SIG-M5 (cell line): ENCODE results near the gene PLPPR5.
"Not testable (repeated sequence)": the region's sequence is repeated elsewhere in the genome, so short reads cannot be mapped to it uniquely, and the experiment has no call there.

Experiments used
- DNase-seq: peaks from one replicate; lab custom pipeline; 2025; lab: John Stamatoyannopoulos, UW

Gene PLPPR5, protein sequence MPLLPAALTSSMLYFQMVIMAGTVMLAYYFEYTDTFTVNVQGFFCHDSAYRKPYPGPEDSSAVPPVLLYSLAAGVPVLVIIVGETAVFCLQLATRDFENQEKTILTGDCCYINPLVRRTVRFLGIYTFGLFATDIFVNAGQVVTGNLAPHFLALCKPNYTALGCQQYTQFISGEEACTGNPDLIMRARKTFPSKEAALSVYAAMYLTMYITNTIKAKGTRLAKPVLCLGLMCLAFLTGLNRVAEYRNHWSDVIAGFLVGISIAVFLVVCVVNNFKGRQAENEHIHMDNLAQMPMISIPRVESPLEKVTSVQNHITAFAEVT

DNA sequence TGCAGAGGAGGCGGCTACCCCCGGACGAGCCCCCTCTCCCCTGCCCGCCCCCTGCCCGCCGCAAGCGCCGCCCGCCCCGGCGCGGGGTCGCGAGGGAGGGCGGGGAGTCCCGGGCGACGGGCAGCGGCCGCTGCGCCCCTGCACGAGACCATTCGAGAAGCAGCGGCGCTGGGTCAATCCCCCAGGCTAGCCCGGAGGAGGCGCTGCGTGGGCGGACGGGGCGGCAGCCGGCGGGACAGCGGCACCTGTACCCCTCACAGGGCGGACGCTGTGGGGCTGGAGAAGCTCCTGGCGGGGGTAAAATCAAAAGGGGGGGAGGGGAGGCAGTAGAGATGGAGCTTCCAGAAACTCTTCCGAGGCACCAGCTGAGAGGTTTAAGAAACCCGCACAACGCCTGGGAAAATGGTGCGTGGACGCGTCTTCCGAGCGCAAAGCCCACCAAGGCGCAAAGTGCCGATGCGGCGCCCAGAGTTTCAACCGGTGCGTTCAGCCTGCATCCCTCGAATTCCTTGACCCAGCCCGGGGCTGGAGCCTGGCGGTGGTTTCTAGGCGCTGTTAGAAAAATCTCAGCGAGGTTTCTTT is at the start of gene PLPPR5:
PLPPR5 (minus strand) TSS at position 1 of the 582 bp plus-strand sequence. CDS start 190 bp downstream, outside the sequence.
- no peak for DNase-seq

DNA sequence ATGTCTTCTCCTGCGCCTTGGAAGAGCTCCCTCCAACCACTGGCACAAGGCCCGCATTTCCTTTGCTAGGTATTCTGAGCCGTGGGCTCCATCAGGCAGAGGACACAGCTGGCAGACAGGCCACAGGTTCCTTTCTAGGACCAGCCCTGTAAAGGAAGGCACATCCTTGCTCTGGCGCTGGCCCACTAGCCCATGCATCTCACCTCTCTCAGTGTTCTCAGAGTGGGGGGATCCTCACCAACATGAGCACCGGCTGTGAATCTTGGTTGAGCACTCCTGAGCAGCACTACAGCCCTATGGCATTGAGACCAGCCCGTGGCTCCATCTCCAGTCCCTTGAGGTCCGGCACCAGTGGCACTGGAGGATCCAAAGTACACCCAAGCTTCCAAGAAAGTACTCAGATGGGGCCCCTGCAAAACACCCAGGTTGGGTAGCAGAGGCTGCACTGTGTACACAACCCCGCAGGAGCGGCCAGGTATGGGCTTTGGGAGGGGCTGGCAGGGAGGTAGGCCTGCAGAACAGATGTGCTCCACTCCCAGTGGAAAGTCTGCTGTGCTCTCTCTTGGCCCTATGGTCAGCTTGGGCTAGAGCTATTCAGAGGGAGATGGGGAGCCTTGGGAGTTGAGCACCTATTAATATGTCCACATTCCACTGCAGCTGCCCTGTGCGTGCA is 47.1 kb upstream of the PLPPR5 start:
- no peak for DNase-seq

DNA sequence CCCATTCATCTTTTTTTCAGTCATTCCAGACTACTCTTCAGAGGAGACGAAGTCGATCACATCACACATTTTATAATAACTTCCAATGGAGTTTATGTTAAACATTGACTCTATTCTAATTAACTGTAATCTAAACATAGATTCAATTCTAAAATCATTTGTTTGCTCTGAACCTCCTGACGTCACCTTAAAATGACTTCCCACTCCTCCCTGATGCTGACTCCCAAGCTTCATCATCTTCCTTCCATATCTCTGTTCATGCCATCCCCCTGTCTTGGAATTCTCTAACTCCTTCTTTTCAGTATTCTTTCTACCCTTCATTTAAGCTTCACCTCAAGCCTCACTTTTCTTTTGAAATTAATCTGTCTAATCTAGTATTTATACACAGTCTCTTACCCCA is 45.1 kb upstream of the PLPPR5 start:
- no peak for DNase-seq

DNA sequence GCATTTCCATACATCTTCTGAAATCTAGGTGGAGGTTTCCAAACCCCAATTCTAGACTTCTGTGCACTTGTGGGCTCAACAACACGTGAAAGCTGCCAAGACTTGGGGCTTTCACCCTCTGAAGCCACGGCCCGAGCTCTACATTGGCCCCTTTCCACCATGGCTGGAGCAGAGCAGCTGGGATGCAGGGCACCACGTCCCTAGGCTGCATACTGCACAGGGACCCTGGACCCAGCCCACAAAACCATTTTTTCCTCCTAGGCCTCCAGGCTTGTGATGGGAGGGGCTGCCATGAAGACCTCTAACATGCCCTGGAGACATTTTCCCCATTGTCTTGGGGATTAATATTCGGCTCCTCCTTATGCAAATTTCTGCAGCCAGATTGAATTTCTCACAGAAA is 32.1 kb upstream of the PLPPR5 start:
- DNase-seq, result not testable (repeated sequence)

DNA sequence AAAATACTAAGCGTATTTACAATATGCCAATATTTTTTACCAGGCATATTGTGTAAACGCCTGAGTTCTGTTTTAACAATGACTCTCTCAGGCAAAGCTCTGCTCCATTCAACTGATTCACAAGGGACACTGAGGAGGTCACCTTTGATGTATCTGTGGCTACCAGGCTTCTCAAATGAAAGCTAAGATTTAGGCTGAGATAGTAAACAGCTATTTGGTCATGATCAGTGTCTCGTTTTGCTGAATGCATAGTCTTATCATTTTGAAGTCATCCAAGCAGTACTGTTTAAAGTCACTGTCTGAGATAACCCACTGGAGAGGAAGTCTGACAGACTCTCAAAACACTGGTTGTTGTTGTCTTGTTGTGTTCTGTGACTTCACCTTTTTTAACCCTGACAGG is 13.7 kb upstream of the PLPPR5 start:
- no peak for DNase-seq

DNA sequence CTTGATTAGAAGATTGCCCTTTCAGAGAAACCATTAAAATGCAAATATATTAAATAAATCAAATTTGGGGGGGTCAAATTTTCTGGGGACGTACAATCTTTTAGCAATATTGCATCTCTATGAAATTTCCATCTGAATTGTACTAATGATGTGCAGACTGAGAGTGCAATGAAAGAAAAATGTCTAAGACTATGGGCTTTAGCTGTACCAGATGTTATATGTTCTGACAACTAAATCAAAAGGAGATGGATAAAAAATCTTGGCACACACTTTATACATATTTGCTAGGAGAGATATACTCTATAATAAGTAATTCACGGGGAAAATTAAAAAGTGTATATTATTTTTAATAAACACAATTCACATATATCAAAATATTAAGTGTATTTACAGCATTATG is 13.0 kb upstream of the PLPPR5 start:
- DNase-seq, result no peak

DNA sequence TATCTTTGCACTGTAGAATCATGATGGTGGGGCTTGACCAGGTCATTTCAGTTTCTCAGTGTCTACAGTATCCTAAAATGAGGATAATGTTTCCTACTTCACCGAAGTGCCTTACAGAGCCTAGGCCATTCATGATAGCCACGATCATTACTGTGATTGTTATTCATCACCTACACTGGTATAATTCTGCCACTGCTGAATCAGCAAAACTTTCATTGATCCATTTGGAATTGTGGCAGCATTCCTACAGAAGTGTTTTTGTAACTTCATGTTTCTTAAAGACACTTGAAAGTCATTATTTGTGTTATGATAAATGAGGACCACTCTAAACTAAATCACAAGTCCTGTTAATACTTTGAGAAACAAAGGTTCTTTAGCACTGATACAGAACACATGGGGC is 6.0 kb upstream of the PLPPR5 start:
- no peak for DNase-seq

DNA sequence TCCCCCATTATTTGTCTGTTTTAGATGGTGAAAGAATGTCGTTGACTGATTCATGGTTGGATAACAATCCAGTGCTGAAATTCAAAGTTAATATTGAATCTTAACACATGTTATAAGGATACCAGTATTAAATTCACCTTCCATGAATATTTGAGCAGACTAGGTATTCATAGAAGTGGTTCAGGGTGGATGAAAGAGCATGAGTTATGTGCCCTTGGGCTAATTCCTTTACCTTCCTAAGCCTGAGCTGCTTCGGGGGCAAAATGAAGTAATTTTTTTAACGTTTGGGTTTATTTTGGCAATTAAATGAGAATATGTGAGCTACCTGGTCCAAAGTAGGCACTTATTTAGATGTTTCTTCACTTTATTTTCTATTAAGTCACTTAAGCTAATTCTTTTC is 2.7 kb upstream of the PLPPR5 start:
- no peak for DNase-seq

DNA sequence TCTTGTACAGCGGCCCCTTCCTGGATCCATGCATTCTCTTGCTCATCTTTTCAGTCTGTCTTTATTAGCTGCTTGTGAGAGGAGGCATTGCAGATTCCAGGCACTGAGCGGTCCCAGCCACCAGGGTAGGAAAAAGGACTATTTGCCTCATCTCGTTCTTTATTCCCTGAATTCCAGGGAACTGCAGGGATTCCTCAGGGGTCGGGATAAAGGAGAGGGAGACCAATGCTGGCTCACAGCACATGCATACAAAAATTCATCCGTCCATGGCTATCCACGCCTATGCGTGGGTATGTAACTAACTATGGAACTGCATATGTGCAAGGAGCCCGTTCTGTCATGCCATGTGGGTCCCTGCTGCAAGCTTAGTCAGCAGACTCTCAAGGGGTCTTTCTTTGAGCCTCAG is 879 bp upstream of the PLPPR5 start:
- no peak for DNase-seq

DNA sequence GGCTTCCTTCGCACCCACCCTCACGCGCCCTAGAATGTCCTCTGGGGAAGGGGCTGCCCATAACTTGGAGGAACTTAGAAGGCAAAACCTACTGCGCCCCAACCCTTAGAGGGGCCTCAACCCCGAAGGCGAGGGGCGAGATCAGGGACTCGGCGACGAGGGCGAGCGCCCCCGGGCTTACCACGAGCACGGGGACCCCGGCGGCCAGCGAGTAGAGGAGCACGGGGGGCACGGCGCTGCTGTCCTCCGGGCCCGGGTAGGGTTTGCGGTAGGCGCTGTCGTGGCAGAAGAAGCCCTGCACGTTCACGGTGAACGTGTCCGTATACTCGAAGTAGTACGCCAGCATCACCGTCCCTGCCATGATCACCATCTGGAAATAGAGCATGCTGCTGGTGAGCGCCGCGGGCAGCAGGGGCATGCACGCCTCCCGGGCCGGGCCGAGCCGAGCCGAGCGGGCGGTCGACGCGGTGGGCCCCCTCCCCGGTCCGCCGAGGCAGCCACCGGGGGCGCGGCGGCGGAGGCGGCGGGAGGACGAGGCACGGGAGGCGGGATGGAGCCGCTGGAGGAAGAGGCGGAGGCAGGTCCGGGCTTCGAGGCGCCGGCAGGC is 304 bp downstream of the PLPPR5 start:
- no peak for DNase-seq

DNA sequence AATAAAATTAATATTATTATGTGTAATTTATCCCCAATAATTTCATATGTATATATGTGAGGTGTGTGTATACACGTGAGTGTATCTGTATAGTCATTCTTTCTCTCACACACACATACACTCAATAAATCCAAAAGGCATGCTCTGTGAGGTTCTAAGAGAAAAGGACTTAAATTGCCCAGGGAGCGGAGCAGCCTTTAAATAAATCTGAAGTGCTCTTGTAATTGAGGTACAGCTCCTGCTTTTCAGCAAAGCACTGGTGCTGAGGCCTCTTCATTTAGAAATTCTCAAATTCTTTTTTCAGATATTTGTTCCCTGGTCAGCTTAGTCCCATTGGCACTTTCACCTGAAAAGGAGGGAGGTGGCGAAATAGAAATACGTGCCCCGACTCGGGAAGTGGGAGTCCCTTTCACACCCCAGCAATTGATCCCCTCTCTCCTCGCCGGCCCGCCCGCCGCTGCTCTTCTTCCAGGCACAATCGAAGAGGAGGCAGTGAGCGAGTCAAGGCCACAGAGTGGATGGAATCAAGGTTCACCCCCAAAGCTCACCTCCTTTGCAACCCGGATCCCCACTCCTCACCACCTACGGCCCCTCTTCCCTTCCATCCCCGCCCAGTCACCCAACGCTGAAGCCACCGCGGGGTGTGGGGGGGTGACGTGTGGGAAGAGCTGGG is 944 bp downstream of the PLPPR5 start:
- DNase-seq, result no peak

DNA sequence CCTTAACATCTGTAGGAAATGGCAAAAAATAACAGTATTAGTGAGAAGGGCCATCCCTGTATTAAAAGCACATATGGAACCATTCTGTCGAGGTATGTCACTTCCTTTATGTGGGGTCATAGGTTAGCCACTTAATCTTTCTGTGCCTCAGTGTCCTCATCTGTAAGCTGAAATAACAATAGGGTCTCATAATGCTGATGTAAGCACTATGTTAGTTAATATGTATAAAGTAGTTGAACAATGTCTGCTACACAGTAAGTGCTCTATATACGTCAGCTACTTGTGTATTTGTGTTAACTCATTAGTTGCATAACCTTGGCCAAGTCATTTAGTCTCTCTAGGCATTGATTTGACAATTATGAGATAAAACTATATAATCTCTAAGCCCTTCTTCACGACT is 11.8 kb downstream of the PLPPR5 start:
- DNase-seq, result no peak

DNA sequence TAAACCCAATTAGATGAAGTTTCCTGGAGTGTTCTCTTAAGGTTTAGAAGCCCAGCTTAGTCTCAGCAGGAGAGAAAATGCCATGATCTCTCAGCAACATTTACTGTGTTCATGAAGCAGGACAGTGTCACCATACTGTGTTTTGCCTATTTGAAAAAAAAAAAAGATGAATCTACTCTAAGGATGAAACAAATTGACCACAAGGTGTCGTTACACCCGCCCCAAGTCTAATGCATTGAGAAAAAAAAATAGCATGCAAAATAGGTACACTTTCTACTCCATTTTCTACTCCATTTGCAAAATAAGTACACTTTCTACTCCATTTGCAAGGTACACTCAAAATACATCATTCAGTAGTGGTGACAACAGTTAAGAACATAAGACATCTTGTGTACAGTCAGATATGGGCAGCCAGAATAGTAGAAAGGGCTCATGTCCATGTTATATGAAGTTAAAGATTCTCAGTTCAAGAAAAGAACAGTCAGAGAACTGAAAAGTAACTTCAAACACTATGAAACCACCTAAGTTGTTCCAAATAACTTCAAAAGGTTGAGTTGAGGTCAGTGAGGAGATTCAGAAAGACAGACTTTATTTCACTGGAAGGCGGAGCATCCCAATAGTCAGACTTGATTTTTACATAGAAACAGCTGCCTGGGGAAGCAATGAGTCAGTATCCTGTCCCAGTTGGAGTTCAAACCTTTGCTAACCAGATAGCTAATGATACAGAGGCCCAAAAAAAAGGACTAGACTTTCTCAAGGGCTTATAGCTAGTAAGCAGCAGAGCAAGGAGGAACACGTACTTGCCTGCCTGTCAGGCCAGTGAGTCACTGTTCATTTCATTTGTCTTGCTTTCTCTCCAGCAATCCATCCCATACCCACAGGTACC is 13.3 kb downstream of the PLPPR5 start:
- DNase-seq, result no peak

DNA sequence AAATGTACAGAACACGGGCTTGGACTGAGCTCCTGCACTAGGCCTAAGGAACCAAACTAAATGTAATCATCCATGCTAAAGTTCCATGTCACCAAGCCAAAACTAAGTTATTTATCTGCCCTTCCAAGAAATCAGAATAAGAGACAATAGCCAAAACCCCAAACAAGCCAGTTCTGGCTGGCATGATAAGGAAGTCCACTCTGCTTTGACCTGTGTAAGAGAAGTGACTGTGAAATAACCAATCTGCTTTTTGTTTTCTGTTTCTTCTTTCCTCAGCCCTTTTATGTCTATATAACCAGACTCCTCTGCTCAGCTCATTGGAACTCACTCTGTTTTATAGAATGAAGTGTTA is 15.1 kb downstream of the PLPPR5 start:
- DNase-seq, result no peak

DNA sequence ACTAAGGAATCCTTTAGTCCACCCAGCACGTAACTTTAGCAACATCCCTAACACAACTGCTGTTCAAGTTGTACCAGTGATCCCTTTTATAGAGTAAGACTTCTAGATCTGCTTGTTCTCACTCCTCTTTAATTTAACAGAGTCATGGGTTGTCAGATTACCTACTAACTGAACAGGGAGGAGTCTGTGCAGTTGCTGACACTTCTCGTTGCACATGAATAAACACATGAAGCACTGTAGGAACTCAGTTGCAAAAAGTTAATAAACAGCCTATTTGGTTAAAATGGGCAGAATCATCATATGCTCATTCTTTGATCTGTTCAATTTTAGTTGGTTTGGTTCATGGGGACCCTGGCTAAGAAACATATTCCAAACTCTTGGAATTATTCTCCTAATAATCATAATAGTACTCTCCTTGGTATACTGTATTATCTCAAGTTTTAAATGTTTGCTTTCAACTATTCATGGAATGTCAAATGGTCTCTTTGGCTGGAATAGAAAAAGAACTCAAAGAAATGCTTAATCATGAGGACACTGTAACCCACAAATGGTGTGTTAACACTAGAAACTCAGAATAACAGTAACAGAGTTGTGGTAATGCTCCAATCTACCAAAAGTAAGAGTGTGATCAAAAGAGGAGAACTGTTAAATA is 15.6 kb downstream of the PLPPR5 start:
- no peak for DNase-seq

DNA sequence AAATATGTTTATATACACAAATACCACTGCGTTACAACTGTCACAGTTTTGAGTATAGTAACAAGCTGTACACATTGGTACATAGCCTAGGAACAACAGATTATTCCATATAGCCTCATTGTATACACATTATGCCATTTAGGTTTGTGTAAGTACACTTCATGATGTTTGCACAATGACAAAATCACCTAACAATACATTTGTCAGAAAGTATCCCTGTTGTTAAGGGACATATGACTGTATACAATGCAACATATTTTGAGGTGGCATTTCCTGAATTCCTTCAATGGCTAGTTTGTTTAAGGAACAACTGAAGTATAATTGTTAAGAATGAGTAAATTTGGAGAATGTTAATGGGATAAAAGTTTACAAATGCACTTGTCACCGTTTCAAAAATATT is 19.0 kb downstream of the PLPPR5 start:
- no peak for DNase-seq

DNA sequence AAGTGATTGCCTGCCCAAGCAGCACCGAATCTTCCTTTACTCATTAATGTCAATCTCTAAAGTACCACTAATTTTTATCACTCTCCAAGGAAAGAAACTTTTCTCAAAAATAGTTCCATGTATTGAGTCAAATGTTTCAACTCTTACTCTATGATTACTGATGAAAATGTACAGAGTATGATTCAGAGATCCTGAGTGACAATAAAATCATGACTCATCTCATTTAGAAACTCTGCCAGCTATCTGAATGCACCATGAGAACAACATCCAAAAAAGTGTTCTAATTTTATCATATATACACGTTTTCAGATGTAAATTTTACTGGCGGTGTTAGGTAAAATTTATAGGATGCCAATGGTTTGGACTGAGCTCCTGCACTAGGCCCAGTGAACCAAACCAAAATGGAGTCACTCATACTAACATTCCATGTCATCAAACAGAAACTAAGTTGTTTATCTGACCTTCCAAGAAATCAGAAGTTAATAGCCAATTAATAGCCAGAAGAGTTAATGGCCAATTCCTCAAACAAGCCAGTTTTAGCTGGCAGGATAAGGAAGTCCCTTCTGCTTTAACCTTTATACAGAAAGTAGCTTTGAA is 22.6 kb downstream of the PLPPR5 start:
- DNase-seq, result no peak

DNA sequence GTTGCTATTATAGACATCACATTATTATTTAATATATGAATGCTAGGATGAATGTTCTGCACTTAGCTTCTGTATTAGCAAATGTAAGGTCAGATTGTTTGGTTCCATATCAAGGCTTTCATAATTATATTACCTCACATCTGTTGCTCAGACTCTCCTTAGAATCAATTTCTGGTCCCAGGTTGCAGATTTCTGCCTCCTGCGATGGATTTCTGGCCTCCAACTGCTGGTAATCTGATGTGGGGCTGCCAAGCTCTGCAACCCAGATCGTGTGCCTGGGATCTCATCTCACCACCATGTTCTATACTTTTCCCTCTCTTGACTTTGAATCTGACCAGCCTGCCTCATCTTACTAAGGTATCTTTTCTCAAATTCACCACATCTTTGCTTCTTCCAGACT is 25.2 kb downstream of the PLPPR5 start:
- no peak for DNase-seq

DNA sequence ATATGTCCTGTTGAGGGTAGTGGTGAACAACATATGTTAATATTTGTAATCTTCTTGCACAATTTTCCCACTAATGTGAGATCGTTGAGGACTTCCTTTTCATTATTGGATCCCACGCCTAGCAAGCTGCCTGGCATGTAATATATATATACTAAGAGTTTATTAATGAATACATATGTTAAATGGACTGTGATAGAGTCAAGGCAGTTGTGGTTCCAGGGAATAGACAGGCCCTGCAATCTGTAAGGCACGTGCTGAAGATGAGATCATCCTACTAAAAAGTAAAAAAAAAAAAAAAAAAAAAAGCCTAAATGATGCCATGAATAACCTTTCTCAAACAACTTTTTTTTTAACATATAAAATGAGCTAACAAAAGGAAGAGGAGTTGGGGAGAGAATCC is 28.9 kb downstream of the PLPPR5 start:
- DNase-seq, result no peak

DNA sequence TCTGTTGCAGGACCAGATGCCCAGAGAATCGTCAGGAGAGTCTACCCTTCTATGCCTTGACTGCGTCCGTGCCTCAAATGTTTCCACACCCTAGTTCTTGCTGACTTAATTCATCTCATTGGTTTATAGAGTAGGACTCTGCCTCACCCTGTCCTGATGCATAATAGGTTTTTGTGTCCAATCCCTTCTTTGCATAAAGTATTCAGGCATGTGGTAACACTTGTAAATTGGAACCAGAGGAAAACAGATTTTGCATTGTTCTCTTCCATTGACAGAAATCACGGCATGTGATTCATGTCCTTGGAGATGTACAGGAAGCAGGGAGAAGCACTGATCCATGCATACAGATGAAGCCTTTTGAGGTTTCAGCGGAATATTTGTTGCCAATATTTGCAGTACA is 29.5 kb downstream of the PLPPR5 start:
- no peak for DNase-seq
